Osteoblast (primary cell): ENCODE data around the gene MCM9. TPM values are rescaled to one million over a fixed set of nuclear protein-coding genes. Genes with fewer than 3 reads are reported as not detected.

ENCODE experiments used
- DNase-seq: peaks from one replicate; pipeline ENCODE4 v3.0.0; 2011; ENCODE audit warnings: low spot score, mixed read lengths; ENCODE audit not compliant: insufficient read length; ENCODE audit errors: missing footprints
- H2AFZ ChIP-seq: 2 replicates; pipeline ENCODE4 v1.6.0; 2011; ENCODE audit warnings: mild to moderate bottlenecking, low read length
- H3K27ac ChIP-seq: 2 replicates; pipeline ENCODE4 v1.5.1; 2011; ENCODE audit warnings: mild to moderate bottlenecking, low read depth, low read length, moderate library complexity
- H3K27me3 ChIP-seq: 2 replicates; pipeline ENCODE4 v1.6.0; 2012; ENCODE audit warnings: mild to moderate bottlenecking, control low read depth, inconsistent platforms, low read length, moderate library complexity; ENCODE audit not compliant: insufficient read depth
- H3K36me3 ChIP-seq: 2 replicates; pipeline ENCODE4 v1.5.1; 2011; ENCODE audit warnings: mild to moderate bottlenecking, low read length, control low read depth, moderate library complexity; ENCODE audit not compliant: insufficient read depth
- H3K4me1 ChIP-seq: 2 replicates; pipeline ENCODE4 v1.5.1; 2011; ENCODE audit warnings: mild to moderate bottlenecking, low read length, control low read depth, moderate library complexity; ENCODE audit not compliant: insufficient read depth
- H3K4me2 ChIP-seq: 2 replicates; pipeline ENCODE4 v1.6.0; 2011; ENCODE audit warnings: mild to moderate bottlenecking, low read length; ENCODE audit not compliant: insufficient read depth
- H3K4me3 ChIP-seq: fragments of 200-600 bp; sonication (generic); 3 replicates; pipeline ENCODE4 v1.5.1; 2012; ENCODE audit warnings: mild to moderate bottlenecking, low read length, inconsistent platforms; ENCODE audit not compliant: insufficient read depth
- H3K79me2 ChIP-seq: 2 replicates; pipeline ENCODE4 v1.6.0; 2012; ENCODE audit warnings: mild to moderate bottlenecking, low read length, control low read depth, inconsistent platforms; ENCODE audit not compliant: insufficient read depth
- H3K9me3 ChIP-seq: 2 replicates; pipeline ENCODE4 v1.5.1; 2011; ENCODE audit warnings: low read depth, low read length, control low read depth
- H4K20me1 ChIP-seq: 2 replicates; pipeline ENCODE4 v1.6.0; 2012; ENCODE audit warnings: mild to moderate bottlenecking, low read length, control low read depth; ENCODE audit not compliant: insufficient read depth
- CTCF ChIP-seq: IDR thresholded peaks from 2 replicates; pipeline ENCODE4 v1.5.1; 2011; ENCODE audit warnings: mild to moderate bottlenecking, low read depth, low read length, moderate library complexity; ENCODE audit errors: extremely low read depth
- total RNA-seq: library from RNA; depleted of rRNA; stranded (reverse); fragments of >200 nt; gene quantifications from 2 replicates; pipeline ENCODE4 v1.2.3, GENCODE V29; 2012

Gene MCM9
- total RNA-seq, 1 donor, result 15.2 TPM

DNA sequence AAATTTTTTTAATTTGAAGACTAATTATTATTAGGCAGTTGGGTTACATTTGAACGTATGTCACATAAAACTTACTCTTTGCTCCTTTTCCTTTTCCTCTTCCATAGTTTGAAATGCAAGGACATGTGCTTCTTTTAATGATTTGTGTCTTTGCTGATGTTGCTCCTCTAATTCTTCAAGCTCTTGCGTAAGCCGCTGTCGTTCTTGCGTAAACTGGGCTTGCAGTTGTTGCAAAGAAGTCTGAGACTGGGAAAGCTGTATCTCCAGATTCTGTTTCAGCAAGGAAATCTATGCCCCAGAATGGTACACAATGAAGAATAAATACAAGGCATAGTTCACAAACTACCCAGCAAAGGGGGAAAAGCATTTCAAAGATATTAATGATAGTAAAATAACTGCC lies 45.1 kb upstream of the MCM9 start:
- H3K27ac ChIP-seq, result no peak overlapping the region
- TF ChIP-seq CTCF, result no peak
- H3K4me3 ChIP-seq, result no peak overlapping the region
- no peaks in the 10 kb centered on the region for H3K36me3 ChIP-seq
- H3K4me1 ChIP-seq, result no peaks in the 10 kb centered on the region
- no peak overlapping the region for H2AFZ ChIP-seq
- no peaks in the 10 kb centered on the region for H4K20me1 ChIP-seq
- no peak for DNase-seq
- no peaks in the 10 kb centered on the region for H3K79me2 ChIP-seq
- no peaks in the 10 kb centered on the region for H3K9me3 ChIP-seq
- H3K27me3 ChIP-seq, result no peaks in the 10 kb centered on the region
- H3K4me2 ChIP-seq, result no peak overlapping the region

DNA sequence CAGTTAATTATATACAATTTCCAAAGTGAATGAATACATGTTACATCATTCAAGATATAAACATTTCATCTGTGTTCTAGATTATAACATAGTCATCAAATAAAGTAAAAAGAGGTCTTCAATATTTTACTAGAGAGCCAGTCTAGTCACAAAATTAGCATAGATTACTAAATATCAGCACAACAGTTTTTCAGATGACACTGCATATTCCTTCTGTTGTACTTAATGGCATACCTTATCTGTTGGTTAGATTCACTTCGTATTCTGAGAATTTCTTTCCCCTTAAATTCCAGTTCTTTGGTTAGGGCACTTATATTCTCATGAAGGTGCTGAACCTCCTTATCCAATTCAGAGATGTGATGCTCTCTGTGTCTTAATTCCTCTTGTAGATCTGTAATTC lies 39.8 kb upstream of the MCM9 start:
- no peaks in the 10 kb centered on the region for H3K79me2 ChIP-seq
- no peak for TF ChIP-seq CTCF
- H3K4me1 ChIP-seq, result no peaks in the 10 kb centered on the region
- H4K20me1 ChIP-seq, result no peaks in the 10 kb centered on the region
- H3K4me3 ChIP-seq, result no peak overlapping the region
- no peak for DNase-seq
- no peaks in the 10 kb centered on the region for H3K9me3 ChIP-seq
- no peak overlapping the region for H3K4me2 ChIP-seq
- no peak overlapping the region for H2AFZ ChIP-seq
- H3K36me3 ChIP-seq, result no peaks in the 10 kb centered on the region
- H3K27me3 ChIP-seq, result no peaks in the 10 kb centered on the region
- no peak overlapping the region for H3K27ac ChIP-seq

- Histone ChIP-seq H3K4me2 (no peak overlapping the region), H3K79me2 (no peaks in the 10 kb centered on the region), H3K4me1 (no peaks in the 10 kb centered on the region), H2AFZ (no peak overlapping the region), H3K27me3 (no peaks in the 10 kb centered on the region), H3K36me3 (no peaks in the 10 kb centered on the region), H3K4me3 (no peak overlapping the region), H3K9me3 (no peaks in the 10 kb centered on the region), H4K20me1 (no peaks in the 10 kb centered on the region), H3K27ac (no peak overlapping the region)
- no peak for DNase-seq
- TF ChIP-seq CTCF, result no peak
Measured at GRCh38 chr6:118971682-118972081, 36.7 kb upstream of the MCM9 start.

DNA sequence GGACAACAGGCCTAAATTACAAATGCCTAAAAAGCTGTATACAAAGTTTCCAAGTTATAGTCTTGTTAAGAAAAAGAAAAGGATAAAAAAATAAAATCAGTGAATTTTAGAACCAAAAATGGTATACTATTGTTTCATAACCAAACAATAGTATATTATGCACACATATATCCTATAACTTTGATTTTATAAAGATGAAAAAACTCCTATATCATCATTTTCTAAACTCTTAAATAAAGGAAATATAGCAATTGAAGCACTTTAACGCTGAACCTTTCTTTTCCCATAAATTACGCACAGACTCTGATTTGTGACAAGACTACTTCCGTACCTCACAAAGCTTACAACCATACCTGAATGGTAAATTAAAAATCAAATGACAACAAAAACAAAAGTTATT lies 35.9 kb upstream of the MCM9 start:
- H3K79me2 ChIP-seq, result no peaks in the 10 kb centered on the region
- no peak overlapping the region for H3K4me3 ChIP-seq
- no peaks in the 10 kb centered on the region for H3K36me3 ChIP-seq
- no peak for DNase-seq
- no peaks in the 10 kb centered on the region for H3K9me3 ChIP-seq
- H3K27ac ChIP-seq, result no peak overlapping the region
- no peaks in the 10 kb centered on the region for H4K20me1 ChIP-seq
- no peaks in the 10 kb centered on the region for H3K4me1 ChIP-seq
- no peaks in the 10 kb centered on the region for H3K27me3 ChIP-seq
- TF ChIP-seq CTCF, result no peak
- no peak overlapping the region for H2AFZ ChIP-seq
- no peak overlapping the region for H3K4me2 ChIP-seq
